Gastrocnemius medialis (tissue), 4 donors: ENCODE results near the gene DLG1. TPM values are rescaled to one million over a fixed set of nuclear protein-coding genes. Genes with fewer than 3 reads are reported as not detected.

ENCODE experiments used
- ATAC-seq, 2 donors: fragments of 150-250 bp; one replicate each; pipeline ENCODE4 v1.9.1; 2016
- DNase-seq, 2 donors: peaks; one replicate each; pipeline ENCODE4 v3.0.0-alpha.2; 2019
- H3K27ac ChIP-seq, 4 donors: fragments of 200-600 bp; sonication (generic); 1 replicate in 1 of 4; 2 replicates in 3 of 4; pipeline ENCODE4 v1.5.1; 2016 to 2018; ENCODE audit warnings: mild to moderate bottlenecking in 2 of 4, moderate library complexity in 1 of 4
- H3K27me3 ChIP-seq, 3 donors: fragments of 200-600 bp; sonication (generic) in 2 of 3; 1 replicate in 1 of 3; 2 replicates in 2 of 3; pipeline versions ENCODE4 v1.5.1 to v1.6.0; 2016 to 2019; ENCODE audit warnings: mild to moderate bottlenecking in 1 of 3, moderate library complexity in 1 of 3
- H3K36me3 ChIP-seq, 2 donors: fragments of 200-600 bp; sonication (generic) in 1 of 2; one replicate each; pipeline ENCODE4 v1.5.1; 2017 to 2018
- H3K4me1 ChIP-seq, 2 donors: fragments of 200-600 bp; sonication (generic) in 1 of 2; one replicate each; pipeline ENCODE4 v1.5.1; 2016 to 2017; ENCODE audit warnings: mild to moderate bottlenecking in 2 of 2
- H3K4me3 ChIP-seq, 4 donors: fragments of 200-600 bp; sonication (generic) in 3 of 4; 1 replicate in 1 of 4; 2 replicates in 3 of 4; pipeline ENCODE4 v1.5.1; 2016 to 2019; ENCODE audit warnings: mild to moderate bottlenecking in 2 of 4
- H3K9me3 ChIP-seq, 3 donors: fragments of 200-600 bp; sonication (generic) in 2 of 3; 1 replicate in 1 of 3; 2 replicates in 2 of 3; pipeline ENCODE4 v1.5.1; 2016 to 2019
- CTCF ChIP-seq, 5 experiments: fragments of 450-650 bp in 3 of 5; fragments of 200-600 bp in 2 of 5; sonication (generic) in 2 of 5; IDR thresholded peaks in 4 of 5; conservative IDR thresholded peaks in 1 of 5; 1 replicate in 4 of 5; 2 replicates in 1 of 5; pipeline ENCODE4 v1.5.1; 2016 to 2019; ENCODE audit warnings: antibody characterized with exemption in 5 of 5, mild to moderate bottlenecking in 3 of 5, moderate library complexity in 3 of 5
- POLR2A ChIP-seq, 2 donors: fragments of 450-650 bp; IDR thresholded peaks; one replicate each; pipeline ENCODE4 v1.6.1; 2017; ENCODE audit warnings: antibody characterized with exemption in 2 of 2, mild to moderate bottlenecking in 2 of 2, moderate library complexity in 2 of 2
- in situ Hi-C, 4 donors: fragments of 200-750 bp; cut with MboI; loops; one replicate each; pipeline versions ENCODE4 v1.15.0 to v1.8.0; 2017; ENCODE audit warnings: low sequenced_read_pairs in 4 of 4
- intact Hi-C: fragments of 100-400 bp; cut with DNase I; formaldehyde crosslinking; loops from one replicate; pipeline ENCODE4 v1.15.1; 2023; ENCODE audit warnings: low total_unique reads
- total RNA-seq, 4 donors: library from RNA; depleted of rRNA; stranded (reverse); fragments of >200 nt; gene quantifications; one replicate each; pipeline versions ENCODE4 v1.1.0 to v1.2.3, GENCODE V29; 2016

DLG1 gene
- total RNA-seq, 4 donors from 2014 or later: 41.4 to 112 (median 61.1) TPM

- intact Hi-C loops (no loop called here), in situ Hi-C loops (loop anchor here in 3 of 4 donors (25.0 kb wide), 2 partner anchors 162 to 487 kb away; no protein-coding TSS in a partner anchor)
- ATAC-seq (no peak), DNase-seq (no peak)
- peaks cover 15 to 17% (median 15%) of the 10 kb centered on the region in 3 donors for H3K27me3 ChIP-seq
- no peaks in the 10 kb centered on the region for H3K36me3 ChIP-seq
- TF ChIP-seq CTCF (IDR thresholded peaks at IDR 0.05 in 4 of 5, conservative IDR thresholded peaks at IDR 0.05 in 1 of 5) (no peak), POLR2A (IDR thresholded peaks at IDR 0.05) (no peak)
- peaks cover 0 to 8% of the 10 kb centered on the region in 2 donors for H3K4me1 ChIP-seq
- no peak overlapping the region for H3K27ac ChIP-seq
- no peaks in the 10 kb centered on the region for H3K9me3 ChIP-seq
- no peak overlapping the region for H3K4me3 ChIP-seq
Observed at GRCh38 chr3:197024881-197025735, 273.3 kb downstream of the DLG1 start.

DNA sequence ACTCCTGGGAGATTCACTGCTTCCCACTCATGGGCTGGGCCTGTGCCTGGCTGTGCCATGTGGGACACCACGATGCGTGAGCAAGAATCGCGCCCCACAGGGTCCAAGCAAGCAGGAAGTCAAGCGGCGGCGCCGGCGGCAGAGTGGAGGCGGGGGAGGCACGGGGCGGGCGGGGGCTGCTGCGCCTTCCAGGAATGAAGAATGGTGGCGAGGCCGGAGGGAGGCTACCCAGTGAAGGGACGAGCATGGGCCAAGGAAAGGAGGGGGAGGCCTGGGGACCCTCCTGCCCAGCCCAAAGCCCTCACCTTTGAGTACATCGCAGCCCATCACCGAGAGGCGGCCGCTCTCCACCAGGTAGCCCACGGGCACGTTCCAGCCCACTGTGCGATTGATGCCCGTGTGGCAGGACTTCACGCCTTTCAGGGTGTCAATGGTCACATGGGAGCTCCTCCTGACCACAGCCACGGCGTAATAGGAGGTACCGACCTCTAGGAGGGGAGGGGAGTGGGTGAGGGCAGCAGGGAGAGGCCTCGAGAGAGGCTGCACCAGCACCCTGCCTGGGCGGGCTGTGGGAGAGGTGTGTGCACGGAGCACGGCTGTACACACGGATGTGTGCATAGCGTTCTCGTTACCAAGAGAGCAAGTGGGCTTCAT, 274.3 kb downstream of the DLG1 start:
- in situ Hi-C loops: loop anchor here in 3 of 4 donors (25.0 kb wide), 2 partner anchors 163 to 488 kb away; no protein-coding TSS in a partner anchor
- DNase-seq (no peak), ATAC-seq (no peak)
- TF ChIP-seq POLR2A (IDR thresholded peaks at IDR 0.05): no peak
- TF ChIP-seq CTCF (IDR thresholded peaks at IDR 0.05 in 4 of 5, conservative IDR thresholded peaks at IDR 0.05 in 1 of 5): no peak
- Histone ChIP-seq H3K4me1 (peaks cover 0 to 3% of the 10 kb centered on the region in 2 donors), H3K36me3 (no peaks in the 10 kb centered on the region), H3K27ac (no peak overlapping the region), H3K9me3 (no peaks in the 10 kb centered on the region), H3K4me3 (no peak overlapping the region), H3K27me3 (peaks cover 6 to 10% (median 8%) of the 10 kb centered on the region in 3 donors)
- intact Hi-C loops: no loop called here

DNA sequence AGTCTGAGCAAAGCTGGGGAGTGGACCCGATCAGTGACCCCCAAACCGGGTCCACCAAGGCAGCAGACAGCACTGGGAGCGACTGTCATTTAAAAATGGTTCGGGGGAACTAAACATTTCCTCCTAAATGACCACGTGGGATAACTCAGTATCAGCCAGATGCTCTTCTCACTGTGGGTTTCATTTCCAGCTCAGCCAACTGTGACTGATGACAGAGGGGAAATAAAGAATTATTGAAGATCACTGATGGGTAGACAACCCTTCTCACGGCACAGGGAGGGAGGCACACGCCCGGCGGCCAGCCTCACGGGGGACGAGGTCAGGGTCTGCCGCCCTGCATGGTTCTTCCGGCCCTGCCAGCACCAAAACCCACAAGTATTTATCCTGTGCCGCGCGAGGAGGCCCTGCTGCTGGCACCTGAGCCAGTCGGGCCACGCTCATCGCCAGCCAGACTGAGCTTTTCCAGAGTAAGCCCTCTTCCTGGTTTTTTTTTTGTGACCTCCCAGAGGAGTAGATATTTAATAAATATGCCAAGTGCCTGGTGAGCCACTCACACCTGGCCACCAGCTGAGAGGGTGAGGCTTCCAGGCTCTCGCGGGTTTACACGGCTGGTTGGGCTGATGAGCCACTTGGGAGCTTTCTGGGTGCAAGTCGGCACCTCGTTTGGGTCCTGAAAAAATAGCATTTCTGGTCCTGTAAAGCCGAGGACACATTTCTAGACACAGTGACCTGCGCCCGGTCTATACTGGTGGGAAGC, 275.0 kb downstream of the DLG1 start:
- Histone ChIP-seq H3K27ac (no peak overlapping the region), H3K27me3 (peaks cover 0 to 3% (median 3%) of the 10 kb centered on the region in 3 donors), H3K36me3 (no peaks in the 10 kb centered on the region), H3K4me3 (no peak overlapping the region), H3K4me1 (no peaks in the 10 kb centered on the region), H3K9me3 (no peaks in the 10 kb centered on the region)
- DNase-seq (no peak), ATAC-seq (no peak)
- in situ Hi-C loops: loop anchor here in 3 of 4 donors (25.0 kb wide), 2 partner anchors 164 to 489 kb away; no protein-coding TSS in a partner anchor
- intact Hi-C loops: no loop called here
- no peak for TF ChIP-seq CTCF (IDR thresholded peaks at IDR 0.05 in 4 of 5, conservative IDR thresholded peaks at IDR 0.05 in 1 of 5)
- no peak for TF ChIP-seq POLR2A (IDR thresholded peaks at IDR 0.05)

GRCh38 chr3:197022405-197023231, 275.8 kb downstream of the DLG1 start:
- in situ Hi-C loops: loop anchor here in 3 of 4 donors (25.0 kb wide), 2 partner anchors 165 to 490 kb away; no protein-coding TSS in a partner anchor
- no peak for DNase-seq
- H3K4me3 ChIP-seq: no peak overlapping the region

More at GRCh38 chr3:197022405-197023231, 275.8 kb downstream of the DLG1 start:
- Histone ChIP-seq H3K9me3 (no peaks in the 10 kb centered on the region), H3K27ac (no peak overlapping the region), H3K36me3 (no peaks in the 10 kb centered on the region), H3K4me1 (no peaks in the 10 kb centered on the region), H3K27me3 (peaks cover 0 to 3% (median 3%) of the 10 kb centered on the region in 3 donors)
- intact Hi-C loops: no loop called here
- no peak for ATAC-seq
- no peak for TF ChIP-seq CTCF (IDR thresholded peaks at IDR 0.05 in 4 of 5, conservative IDR thresholded peaks at IDR 0.05 in 1 of 5)
